GM12892 (cell line): ENCODE measurements around the gene GNB3.

Experiments used
- POLR2A ChIP-seq: IDR thresholded peaks from 2 replicates; pipeline ENCODE4 v1.6.1; 2011; ENCODE audit warnings: low read depth, low read length, control low read depth
- POLR2AphosphoS5 ChIP-seq: IDR thresholded peaks from 2 replicates; pipeline ENCODE4 v1.6.1; 2011; ENCODE audit warnings: low read depth, low read length, control low read depth

- TF ChIP-seq POLR2A (no peak), POLR2AphosphoS5 (no peak)
These were observed 33.6 kb upstream of the GNB3 start for GRCh38 chr12:6807170-6807569.
